Stimulated activated CD8-positive, alpha-beta memory T cell treated with anti-CD3 and anti-CD28 coated beads, Interleukin-7, amount 100 ng/mL, for 48 hours (primary cell): Measurements from ENCODE around the gene DIP2B.

Experiments used
- DNase-seq, 2 donors: peaks; one replicate each; pipeline ENCODE4 v3.0.0-alpha.2; 2020; ENCODE audit warnings: low read depth in 1 of 2; ENCODE audit errors: extremely low read depth in 1 of 2

Gene DIP2B

GRCh38 chr12:50718760-50719159 lies 214.0 kb downstream of the DIP2B start:
- DNase-seq = no peak

GRCh38 chr12:50720085-50720484 lies 215.3 kb downstream of the DIP2B start:
- no peak for DNase-seq

- DNase-seq = no peak
Observed at GRCh38 chr12:50720501-50720900, 215.7 kb downstream of the DIP2B start.

GRCh38 chr12:50723865-50724264 lies 219.1 kb downstream of the DIP2B start:
- DNase-seq = no peak

- no peak for DNase-seq
Observed at GRCh38 chr12:50725011-50725942, 220.5 kb downstream of the DIP2B start.

GRCh38 chr12:50727466-50727865 lies 222.7 kb downstream of the DIP2B start:
- DNase-seq = no peak

GRCh38 chr12:50728417-50728816 lies 223.6 kb downstream of the DIP2B start:
- DNase-seq = no peak

- no peak for DNase-seq
Observed at GRCh38 chr12:50728841-50729240, 224.1 kb downstream of the DIP2B start.

GRCh38 chr12:50732591-50732990 lies 227.8 kb downstream of the DIP2B start:
- no peak for DNase-seq

GRCh38 chr12:50733706-50734105 lies 228.9 kb downstream of the DIP2B start:
- no peak for DNase-seq

- no peak for DNase-seq
Observed at GRCh38 chr12:50734409-50735263, 229.9 kb downstream of the DIP2B start.

- DNase-seq = no peak
Observed at GRCh38 chr12:50739611-50740010, 234.8 kb downstream of the DIP2B start.

GRCh38 chr12:50740307-50740706 lies 235.5 kb downstream of the DIP2B start:
- DNase-seq = no peak

GRCh38 chr12:50742776-50743175 lies 238.0 kb downstream of the DIP2B start:
- no peak for DNase-seq

- DNase-seq = no peak
Observed at GRCh38 chr12:50745861-50746260, 241.1 kb downstream of the DIP2B start.

GRCh38 chr12:50746431-50746830 lies 241.6 kb downstream of the DIP2B start:
- DNase-seq = no peak

GRCh38 chr12:50747817-50748216 lies 243.0 kb downstream of the DIP2B start:
- DNase-seq = no peak

- no peak for DNase-seq
Observed at GRCh38 chr12:50749459-50749882, 244.7 kb downstream of the DIP2B start.

- DNase-seq = no peak
Observed at GRCh38 chr12:50750366-50750765, 245.6 kb downstream of the DIP2B start.

- DNase-seq = no peak
Observed at GRCh38 chr12:50751948-50752721, 247.3 kb downstream of the DIP2B start.

GRCh38 chr12:50753232-50753769 lies 248.5 kb downstream of the DIP2B start:
- no peak for DNase-seq
